Neutrophil (primary cell): ENCODE data around the gene KRT84.

Source experiments
- H3K27ac ChIP-seq: fragments of 200-600 bp; sonication (generic); 2 replicates; pipeline ENCODE4 v1.5.1; 2016; ENCODE audit warnings: mild to moderate bottlenecking, moderate library complexity
- H3K27me3 ChIP-seq: fragments of 200-600 bp; sonication (generic); 2 replicates; pipeline ENCODE4 v1.6.0; 2016; ENCODE audit warnings: mild to moderate bottlenecking
- H3K36me3 ChIP-seq: fragments of 200-600 bp; sonication (generic); 2 replicates; pipeline ENCODE4 v1.5.1; 2017
- H3K4me1 ChIP-seq, 2 experiments: fragments of 200-600 bp in 1 of 2; sonication (generic) in 1 of 2; 1 replicate in 1 of 2; 2 replicates in 1 of 2; pipeline versions ENCODE4 v1.5.1 to v1.6.1; 2013 to 2016; ENCODE audit warnings: low read depth in 1 of 2, low read length in 1 of 2, mild to moderate bottlenecking in 1 of 2, moderate library complexity in 1 of 2; ENCODE audit not compliant: control insufficient read depth in 1 of 2, insufficient read depth in 1 of 2
- H3K4me3 ChIP-seq, 2 experiments: fragments of 200-600 bp in 1 of 2; sonication (generic) in 1 of 2; 1 replicate in 1 of 2; 2 replicates in 1 of 2; pipeline ENCODE4 v1.5.1; 2013 to 2016; ENCODE audit warnings: low read depth in 1 of 2, low read length in 1 of 2, mild to moderate bottlenecking in 1 of 2, moderate library complexity in 1 of 2
- H3K9me3 ChIP-seq: fragments of 200-600 bp; sonication (generic); 2 replicates; pipeline ENCODE4 v1.5.1; 2016
- TF ChIP-seq, protein P1 (sequence below): fragments of 200-600 bp; sonication (generic); IDR thresholded peaks from 2 replicates; pipeline ENCODE4 v1.5.1; 2016; ENCODE audit warnings: antibody characterized with exemption

Gene KRT84

DNA sequence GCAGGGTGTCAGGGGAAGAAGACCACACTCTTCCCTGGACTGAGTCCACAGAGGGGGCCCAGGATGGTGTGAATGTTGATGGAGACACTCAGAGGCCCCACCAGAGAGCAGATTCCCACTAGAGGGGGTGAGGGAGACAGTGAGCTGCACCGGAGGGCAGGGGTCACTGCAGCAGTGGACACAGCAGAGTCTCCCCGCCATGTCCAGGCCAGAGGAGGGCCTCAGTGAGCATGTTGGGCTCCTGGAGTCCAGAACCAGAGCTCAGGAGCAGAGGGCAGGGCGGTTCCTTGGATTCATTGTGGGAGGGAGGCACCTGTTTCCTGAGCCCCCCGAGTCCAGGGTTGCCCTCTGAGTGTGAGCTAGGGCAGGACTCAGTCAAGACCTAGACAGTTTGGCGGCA is 22.5 kb upstream of the KRT84 start:
- no peaks in the 10 kb centered on the region for H3K36me3 ChIP-seq
- no peak overlapping the region for H3K4me3 ChIP-seq
- no peaks in the 10 kb centered on the region for H3K27me3 ChIP-seq
- no peaks in the 10 kb centered on the region for H3K4me1 ChIP-seq
- no peaks in the 10 kb centered on the region for H3K9me3 ChIP-seq
- H3K27ac ChIP-seq = no peak overlapping the region
- TF ChIP-seq, protein P1, sequence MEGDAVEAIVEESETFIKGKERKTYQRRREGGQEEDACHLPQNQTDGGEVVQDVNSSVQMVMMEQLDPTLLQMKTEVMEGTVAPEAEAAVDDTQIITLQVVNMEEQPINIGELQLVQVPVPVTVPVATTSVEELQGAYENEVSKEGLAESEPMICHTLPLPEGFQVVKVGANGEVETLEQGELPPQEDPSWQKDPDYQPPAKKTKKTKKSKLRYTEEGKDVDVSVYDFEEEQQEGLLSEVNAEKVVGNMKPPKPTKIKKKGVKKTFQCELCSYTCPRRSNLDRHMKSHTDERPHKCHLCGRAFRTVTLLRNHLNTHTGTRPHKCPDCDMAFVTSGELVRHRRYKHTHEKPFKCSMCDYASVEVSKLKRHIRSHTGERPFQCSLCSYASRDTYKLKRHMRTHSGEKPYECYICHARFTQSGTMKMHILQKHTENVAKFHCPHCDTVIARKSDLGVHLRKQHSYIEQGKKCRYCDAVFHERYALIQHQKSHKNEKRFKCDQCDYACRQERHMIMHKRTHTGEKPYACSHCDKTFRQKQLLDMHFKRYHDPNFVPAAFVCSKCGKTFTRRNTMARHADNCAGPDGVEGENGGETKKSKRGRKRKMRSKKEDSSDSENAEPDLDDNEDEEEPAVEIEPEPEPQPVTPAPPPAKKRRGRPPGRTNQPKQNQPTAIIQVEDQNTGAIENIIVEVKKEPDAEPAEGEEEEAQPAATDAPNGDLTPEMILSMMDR = no peak

DNA sequence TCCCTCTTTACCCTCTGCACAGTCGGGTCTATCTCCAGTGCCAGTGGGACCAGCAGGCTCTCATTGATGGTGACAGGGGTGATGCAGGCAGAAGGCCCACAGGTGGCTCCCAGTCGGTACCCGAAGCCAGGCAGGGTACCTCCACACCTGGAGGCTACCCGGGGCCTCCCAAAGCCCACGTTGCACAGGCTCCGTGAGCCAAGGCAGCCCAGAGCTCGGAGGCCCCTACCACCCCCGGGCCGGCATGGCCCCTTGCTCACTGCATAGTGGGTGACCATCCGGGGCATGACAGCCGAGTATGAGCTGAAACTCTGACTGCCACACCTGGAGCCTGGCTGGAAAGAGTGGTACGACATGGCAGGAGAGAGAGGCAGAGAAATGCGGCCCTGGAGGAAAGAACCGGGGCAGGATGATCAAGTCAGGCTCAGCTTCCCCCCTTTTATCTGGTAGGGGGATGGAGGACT is 20.5 kb upstream of the KRT84 start, which contains the start of gene KRT82:
TSS of gene KRT82 (minus strand) at position 414 of the 464 bp plus-strand sequence. CDS start at position 356, 58 bp downstream.
- Histone ChIP-seq H3K27me3 (no peaks in the 10 kb centered on the region), H3K9me3 (no peaks in the 10 kb centered on the region), H3K36me3 (no peaks in the 10 kb centered on the region), H3K4me3 (no peak within 1 kb of the TSS), H3K27ac (no peak within 1 kb of the TSS), H3K4me1 (no peaks in the 10 kb centered on the region)
- TF ChIP-seq, protein P1 = no peak

DNA sequence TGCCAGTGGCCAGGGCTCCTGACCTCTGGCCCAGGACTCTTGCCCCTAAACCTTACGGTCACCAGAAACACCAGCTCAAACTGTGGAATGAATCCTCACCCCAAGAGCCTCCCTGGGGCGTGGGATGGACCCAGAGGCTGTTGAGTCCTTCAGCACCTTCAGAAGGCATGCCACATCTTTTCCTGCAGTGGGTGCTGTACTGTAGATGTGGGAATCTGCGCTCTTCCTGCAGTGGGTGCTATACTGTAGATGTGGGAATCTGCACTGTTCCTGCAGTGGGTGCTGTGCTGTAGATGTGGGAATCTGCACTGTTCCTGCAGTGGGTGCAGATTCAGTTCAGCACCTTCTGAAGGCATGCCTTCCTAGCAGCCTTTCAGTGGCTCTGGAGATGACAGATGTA is 19.5 kb upstream of the KRT84 start:
- no peaks in the 10 kb centered on the region for H3K27me3 ChIP-seq
- H3K9me3 ChIP-seq = no peaks in the 10 kb centered on the region
- H3K4me1 ChIP-seq = no peaks in the 10 kb centered on the region

DNA sequence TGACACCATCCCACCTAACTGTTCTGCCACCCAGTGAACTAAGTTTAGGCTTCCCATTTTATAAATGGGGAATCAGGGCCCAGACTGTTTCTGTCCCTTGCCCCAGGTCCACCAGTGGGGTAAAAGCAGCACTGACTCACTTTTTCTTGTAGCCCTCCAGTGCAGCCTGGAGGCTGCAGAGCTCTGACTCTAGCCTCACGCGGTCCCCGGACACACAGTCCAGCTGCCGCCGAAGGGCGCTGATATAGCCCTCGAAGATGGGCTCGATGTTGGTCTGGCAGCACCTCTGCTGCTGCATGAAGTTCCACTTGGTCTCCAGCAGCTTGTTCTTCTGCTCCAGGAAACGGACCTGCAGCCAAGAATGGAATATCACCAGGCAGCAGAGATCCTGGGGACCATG is 18.1 kb upstream of the KRT84 start:
- Histone ChIP-seq H3K9me3 (no peaks in the 10 kb centered on the region), H3K4me1 (no peaks in the 10 kb centered on the region), H3K27ac (no peak overlapping the region), H3K27me3 (no peaks in the 10 kb centered on the region), H3K36me3 (no peaks in the 10 kb centered on the region), H3K4me3 (no peak overlapping the region)
- TF ChIP-seq, protein P1 = no peak

More for the DNA sequence above, 19.5 kb upstream of the KRT84 start:
- TF ChIP-seq, protein P1 = no peak
- Histone ChIP-seq H3K27ac (no peak overlapping the region), H3K4me3 (no peak overlapping the region), H3K36me3 (no peaks in the 10 kb centered on the region)

DNA sequence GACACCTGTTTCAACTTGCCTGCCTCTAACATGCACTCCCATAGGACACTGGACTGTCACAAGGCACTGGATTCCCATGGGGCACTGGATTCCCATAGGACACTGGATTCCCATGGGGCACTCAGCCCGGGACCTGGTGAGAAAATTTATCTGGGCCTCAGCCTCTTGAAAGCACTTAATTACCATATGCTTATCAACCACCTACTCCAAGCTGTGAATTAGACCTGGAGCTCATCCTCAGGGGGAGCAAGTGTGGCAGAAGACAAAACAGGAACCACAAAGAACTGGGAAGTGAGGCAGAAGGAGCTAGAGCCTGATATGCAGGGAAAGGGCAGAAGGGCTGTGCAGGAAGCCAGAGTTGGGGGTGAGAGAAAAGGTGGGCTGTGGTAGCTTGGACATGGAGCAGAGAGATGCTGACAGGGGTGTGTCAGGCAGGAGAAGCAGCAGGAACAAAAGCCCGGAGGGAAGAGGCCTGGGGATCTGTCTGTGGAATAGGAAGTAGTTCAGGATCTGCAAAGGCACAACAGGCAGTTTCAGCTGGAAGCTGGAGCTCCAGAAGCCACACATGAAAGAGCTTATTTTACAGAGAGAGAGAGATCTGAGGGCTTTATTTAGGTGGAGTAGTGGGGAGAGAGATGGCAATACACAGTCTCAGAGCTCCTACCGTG is 17.6 kb upstream of the KRT84 start:
- peaks cover under 1% of the 10 kb centered on the region for H3K27me3 ChIP-seq
- H3K27ac ChIP-seq = no peak overlapping the region
- H3K4me1 ChIP-seq = no peaks in the 10 kb centered on the region
- H3K9me3 ChIP-seq = no peaks in the 10 kb centered on the region
- no peaks in the 10 kb centered on the region for H3K36me3 ChIP-seq
- TF ChIP-seq, protein P1 = no peak
- H3K4me3 ChIP-seq = no peak overlapping the region
